ENCODE measurements around the gene MSMP. TPM values are rescaled to one million over a fixed set of nuclear protein-coding genes. Genes with fewer than 3 reads are reported as not detected.

MSMP gene
- total and polyA plus RNA-seq, 9 of the 15 experiments (the other 6 are each of a cell fraction or from before 2014, with no cell fraction given), result 0.60 TPM; not detected in 8

GRCh38 chr9:35737143-35737542 is 16.9 kb downstream of the MSMP start:
- no peak overlapping the region for H3K9ac ChIP-seq (ENCODE audit: insufficient read depth in 1 of 2, low read depth in 2 of 2, low read length in 2 of 2)
- H4K20me1 ChIP-seq (replicated peaks; ENCODE audit: control insufficient read depth, insufficient read depth, low read length), result 0 out of 2 replicates have a peak, but pooled peaks cover 3% of the 10 kb centered on the region
- POLR2A ChIA-PET, result interaction anchor here (0.6 to 2.4 kb wide), 3 partner anchors 10 to 53 kb away, joined by 3 to 10 read pairs (median 4); no protein-coding TSS in a partner anchor
- intact Hi-C loops (cut with micrococcal nuclease) (loop anchor here (5.0 to 10.0 kb wide), 2 partner anchors 40 to 78 kb away; partner anchors contain the start of genes HINT2 and SPAG8), in situ Hi-C loops (cut with MboI) (no loop called here)
- CTCF ChIA-PET (ENCODE audit: low intra/inter-chr PET ratio), result interaction anchor here (1.3 kb wide), 1 partner anchor 145 kb away, joined by 4 read pairs; no protein-coding TSS in a partner anchor
- H3K36me3 ChIP-seq (ENCODE audit: control insufficient read depth, insufficient read depth, low read length), result peaks cover 80% of the 10 kb centered on the region
- TF ChIP-seq ZBTB17 (CRISPR knock-in tag; IDR thresholded peaks at IDR 0.05) (no peak), POLR2G (IDR thresholded peaks at IDR 0.05; ENCODE audit: low read depth, low read length) (0 out of 2 replicates have a peak, but pooled peaks have one; percentile 39), RBFOX2 (IDR thresholded peaks at IDR 0.05; ENCODE audit: low read depth, low read length) (peak; percentile 42; the same call in 1 of the 2 replicates)
- BruUV-seq (replicated peaks), result TSS peak; percentile 17
- H3K9me3 ChIP-seq (replicated peaks; ENCODE audit: control insufficient read depth, insufficient read depth, low read depth, low read length), result no peaks in the 10 kb centered on the region
- peaks cover 8 to 10% of the 10 kb centered on the region in 2 experiments; a peak in 4 of 5 replicates for H3K4me1 ChIP-seq (replicated peaks in 1 of 2; ENCODE audit: control insufficient read depth in 2 of 2, insufficient read depth in 2 of 2, low read length in 2 of 2)
- H3K4me2 ChIP-seq (ENCODE audit: insufficient read depth, low read length), result no peak overlapping the region
- H3K4me3 ChIP-seq, result no peak overlapping the region
- FAIRE-seq (no peak), DNase-seq (ENCODE audit: extremely low read depth in 1 of 4, low spot score in 3 of 4) (no peak), ATAC-seq (no peak)
- H3K79me2 ChIP-seq (ENCODE audit: control insufficient read depth, insufficient read depth, low read length), result peaks cover 21% of the 10 kb centered on the region
- no peaks in the 10 kb centered on the region for H3K27me3 ChIP-seq (ENCODE audit: control insufficient read depth in 2 of 2, insufficient read depth in 2 of 2, low read length in 2 of 2)
- H2AFZ ChIP-seq (ENCODE audit: low read depth, low read length), result no peak overlapping the region
- WGBS (ENCODE audit: insufficient coverage, low coverage, missing lambda C conversion rate), result 97% methylated on average over 5 of the region's 7 CpGs
- H3K9me1 ChIP-seq (ENCODE audit: control insufficient read depth, insufficient read depth, low read length), result no peaks in the 10 kb centered on the region
- H3K27ac ChIP-seq (ENCODE audit: extremely low read depth, low read depth, low read length), result no peak overlapping the region

- CTCF ChIA-PET (ENCODE audit: low intra/inter-chr PET ratio), result interaction anchor here (0.5 to 1.3 kb wide), 3 partner anchors 146 to 1405 kb away, joined by 3 to 4 read pairs (median 3); no protein-coding TSS in a partner anchor
- Histone ChIP-seq H3K36me3 (ENCODE audit: control insufficient read depth, insufficient read depth, low read length) (peaks cover 71% of the 10 kb centered on the region), H3K27me3 (ENCODE audit: control insufficient read depth in 2 of 2, insufficient read depth in 2 of 2, low read length in 2 of 2) (no peaks in the 10 kb centered on the region), H3K4me3 (no peak overlapping the region), H4K20me1 (replicated peaks; ENCODE audit: control insufficient read depth, insufficient read depth, low read length) (0 out of 2 replicates have a peak, but pooled peaks cover 3% of the 10 kb centered on the region), H3K9ac (ENCODE audit: insufficient read depth in 1 of 2, low read depth in 2 of 2, low read length in 2 of 2) (peak overlapping the region in 1 of 2 experiments; percentile 24; a peak in 1 of 4 replicates), H3K27ac (ENCODE audit: extremely low read depth, low read depth, low read length) (no peak overlapping the region), H3K4me2 (ENCODE audit: insufficient read depth, low read length) (no peak overlapping the region), H3K79me2 (ENCODE audit: control insufficient read depth, insufficient read depth, low read length) (peaks cover 27% of the 10 kb centered on the region), H3K9me1 (ENCODE audit: control insufficient read depth, insufficient read depth, low read length) (no peaks in the 10 kb centered on the region), H3K4me1 (replicated peaks in 1 of 2; ENCODE audit: control insufficient read depth in 2 of 2, insufficient read depth in 2 of 2, low read length in 2 of 2) (peaks cover 8 to 10% of the 10 kb centered on the region in 2 experiments; a peak in 4 of 5 replicates), H2AFZ (ENCODE audit: low read depth, low read length) (no peak overlapping the region), H3K9me3 (replicated peaks; ENCODE audit: control insufficient read depth, insufficient read depth, low read depth, low read length) (no peaks in the 10 kb centered on the region)
- peak; percentile 72 for FAIRE-seq
- DNase-seq (ENCODE audit: extremely low read depth in 1 of 4, low spot score in 3 of 4), result peak; percentile 38 to 75 (median 47)
- in situ Hi-C loops (cut with MboI) (no loop called here), intact Hi-C loops (cut with micrococcal nuclease) (loop anchor here (5.0 to 10.0 kb wide), 2 partner anchors 41 to 79 kb away; partner anchors contain the start of genes HINT2 and SPAG8)
- WGBS (ENCODE audit: insufficient coverage, low coverage, missing lambda C conversion rate), result 56% methylated on average over 3 of the region's 5 CpGs
- peak; percentile 51 for ATAC-seq
- POLR2A ChIA-PET, result interaction anchor here (0.5 to 2.0 kb wide), 6 partner anchors 12 to 146 kb away, joined by 3 to 17 read pairs (median 3); partner anchors contain the start of genes GBA2 and RGP1
- no TSS peak for BruUV-seq (replicated peaks)
- no peak for TF ChIP-seq FOXA3 (CRISPR knock-in tag; conservative IDR thresholded peaks at IDR 0.05 in 1 of 2, IDR thresholded peaks at IDR 0.05 in 1 of 2)
- TF ChIP-seq DACH1 (IDR thresholded peaks at IDR 0.05; ENCODE audit: partially characterized antibody), result peak; percentile 27
- TF ChIP-seq STAG1 (CRISPR knock-in tag; IDR thresholded peaks at IDR 0.05; ENCODE audit: borderline replicate concordance), result no peak
- no peak for TF ChIP-seq ZNF707 (CRISPR knock-in tag; conservative IDR thresholded peaks at IDR 0.05)
- TF ChIP-seq, protein P1, sequence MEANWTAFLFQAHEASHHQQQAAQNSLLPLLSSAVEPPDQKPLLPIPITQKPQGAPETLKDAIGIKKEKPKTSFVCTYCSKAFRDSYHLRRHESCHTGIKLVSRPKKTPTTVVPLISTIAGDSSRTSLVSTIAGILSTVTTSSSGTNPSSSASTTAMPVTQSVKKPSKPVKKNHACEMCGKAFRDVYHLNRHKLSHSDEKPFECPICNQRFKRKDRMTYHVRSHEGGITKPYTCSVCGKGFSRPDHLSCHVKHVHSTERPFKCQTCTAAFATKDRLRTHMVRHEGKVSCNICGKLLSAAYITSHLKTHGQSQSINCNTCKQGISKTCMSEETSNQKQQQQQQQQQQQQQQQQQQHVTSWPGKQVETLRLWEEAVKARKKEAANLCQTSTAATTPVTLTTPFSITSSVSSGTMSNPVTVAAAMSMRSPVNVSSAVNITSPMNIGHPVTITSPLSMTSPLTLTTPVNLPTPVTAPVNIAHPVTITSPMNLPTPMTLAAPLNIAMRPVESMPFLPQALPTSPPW (CRISPR knock-in tag; IDR thresholded peaks at IDR 0.05), result no peak
- peak; percentile 36 to 68; a peak in 3 of 4 replicates for TF ChIP-seq RAD21 (CRISPR knock-in tag; conservative IDR thresholded peaks at IDR 0.05 in 1 of 2, IDR thresholded peaks at IDR 0.05 in 1 of 2)
- TF ChIP-seq POLR2A (conservative IDR thresholded peaks at IDR 0.05), result peak; percentile 34; the same call in 1 of the 2 replicates
- TF ChIP-seq, protein P2, sequence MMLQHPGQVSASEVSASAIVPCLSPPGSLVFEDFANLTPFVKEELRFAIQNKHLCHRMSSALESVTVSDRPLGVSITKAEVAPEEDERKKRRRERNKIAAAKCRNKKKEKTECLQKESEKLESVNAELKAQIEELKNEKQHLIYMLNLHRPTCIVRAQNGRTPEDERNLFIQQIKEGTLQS (IDR thresholded peaks at IDR 0.05), result no peak
- TF ChIP-seq, protein P2 (CRISPR knock-in tag; conservative IDR thresholded peaks at IDR 0.05), result no peak
- no peak for TF ChIP-seq KDM2B (CRISPR knock-in tag; IDR thresholded peaks at IDR 0.05)
Observed at GRCh38 chr9:35736201-35736633, 17.9 kb downstream of the MSMP start.

Data from K562 (cell line).